NCI-H226 (cell line): ENCODE results near the gene EDA.

Source experiments
- DNase-seq: peaks from one replicate; pipeline ENCODE4 v3.0.0-alpha.2; 2015

The EDA gene

DNA sequence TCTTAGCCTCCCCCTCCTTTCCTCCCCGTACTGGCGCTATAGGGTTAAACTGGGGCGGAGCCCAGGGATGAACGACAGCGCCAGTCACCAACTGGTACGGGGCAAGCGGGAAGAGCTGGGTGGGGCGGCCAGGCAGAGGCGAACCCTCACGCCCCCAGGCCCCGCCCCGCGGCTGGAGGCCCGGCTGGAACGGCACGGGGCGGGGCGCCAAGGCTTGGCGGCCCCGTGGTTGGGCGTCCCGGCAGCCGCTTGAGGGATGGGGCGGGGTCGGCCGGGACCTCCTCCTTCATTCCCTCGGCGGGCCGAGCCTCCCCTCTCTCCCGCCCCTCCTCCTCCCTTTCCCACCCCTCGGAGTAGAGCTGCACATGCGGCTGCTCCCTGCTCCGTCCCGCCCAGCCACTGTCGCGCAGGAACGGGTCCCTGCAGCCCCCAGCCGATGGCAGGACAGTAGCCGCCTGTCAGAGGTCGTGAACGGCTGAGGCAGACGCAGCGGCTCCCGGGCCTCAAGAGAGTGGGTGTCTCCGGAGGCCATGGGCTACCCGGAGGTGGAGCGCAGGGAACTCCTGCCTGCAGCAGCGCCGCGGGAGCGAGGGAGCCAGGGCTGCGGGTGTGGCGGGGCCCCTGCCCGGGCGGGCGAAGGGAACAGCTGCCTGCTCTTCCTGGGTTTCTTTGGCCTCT lies at the start of gene EDA:
Gene EDA, plus strand, starts transcription at position 335 of the 678 bp plus-strand sequence.
- peak; percentile 77 for DNase-seq

DNA sequence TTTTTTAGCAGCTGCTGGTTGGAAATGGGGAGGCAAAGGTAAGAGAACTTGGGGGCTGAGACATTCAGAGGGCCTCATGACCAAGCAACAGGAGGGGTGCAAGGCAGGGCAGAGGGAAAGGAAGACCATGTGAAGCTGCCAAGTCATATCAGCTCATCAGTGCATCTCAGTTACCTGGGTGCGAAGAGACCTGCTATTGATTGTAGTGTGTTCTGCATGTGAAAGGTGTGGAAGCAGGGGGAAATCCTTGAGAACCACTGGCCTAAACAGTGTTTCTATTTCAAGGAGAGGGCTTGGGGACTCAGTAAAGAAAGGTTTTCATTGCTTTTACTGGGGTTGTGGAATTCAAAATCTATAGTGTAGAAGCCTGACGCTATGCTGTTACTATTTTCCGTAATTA lies 47.1 kb upstream of the EDA start:
- no peak for DNase-seq

DNA sequence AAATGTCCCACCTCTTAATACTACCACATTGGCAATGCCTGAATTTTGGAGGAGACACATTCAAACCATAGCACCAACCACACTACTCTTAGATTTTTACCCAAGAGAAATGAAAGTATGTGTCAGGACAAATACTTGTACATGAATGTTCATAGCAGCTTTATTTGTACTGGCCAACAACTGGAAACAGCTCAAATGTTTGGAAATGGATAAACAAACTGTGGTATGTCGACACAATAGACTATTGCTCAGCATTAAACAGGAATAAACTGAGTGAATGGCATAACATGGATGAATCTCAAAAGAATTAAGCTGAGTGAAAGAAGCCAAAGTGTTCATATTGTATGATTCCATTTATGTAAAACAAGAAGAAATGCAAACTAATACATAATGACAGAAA lies 18.5 kb upstream of the EDA start:
- no peak for DNase-seq

DNA sequence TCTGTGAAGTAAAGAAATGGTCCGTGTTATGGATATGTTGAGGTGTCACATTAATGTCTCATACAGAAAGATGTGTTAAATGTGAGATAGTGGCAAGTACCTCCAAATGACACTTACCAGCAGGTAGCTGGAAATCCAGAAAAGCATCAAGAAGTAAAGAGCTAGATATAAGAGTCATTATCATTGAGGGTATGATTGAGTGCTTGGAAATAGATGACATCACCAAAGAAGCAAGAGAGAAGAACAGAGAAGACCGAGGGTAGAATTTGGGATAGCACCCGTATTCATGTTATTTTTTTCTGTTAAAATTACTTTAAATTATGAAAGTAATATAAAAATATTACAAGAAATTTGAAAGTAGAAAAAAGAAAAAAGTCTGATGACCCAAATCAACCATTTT lies 15.7 kb upstream of the EDA start:
- DNase-seq = no peak

DNA sequence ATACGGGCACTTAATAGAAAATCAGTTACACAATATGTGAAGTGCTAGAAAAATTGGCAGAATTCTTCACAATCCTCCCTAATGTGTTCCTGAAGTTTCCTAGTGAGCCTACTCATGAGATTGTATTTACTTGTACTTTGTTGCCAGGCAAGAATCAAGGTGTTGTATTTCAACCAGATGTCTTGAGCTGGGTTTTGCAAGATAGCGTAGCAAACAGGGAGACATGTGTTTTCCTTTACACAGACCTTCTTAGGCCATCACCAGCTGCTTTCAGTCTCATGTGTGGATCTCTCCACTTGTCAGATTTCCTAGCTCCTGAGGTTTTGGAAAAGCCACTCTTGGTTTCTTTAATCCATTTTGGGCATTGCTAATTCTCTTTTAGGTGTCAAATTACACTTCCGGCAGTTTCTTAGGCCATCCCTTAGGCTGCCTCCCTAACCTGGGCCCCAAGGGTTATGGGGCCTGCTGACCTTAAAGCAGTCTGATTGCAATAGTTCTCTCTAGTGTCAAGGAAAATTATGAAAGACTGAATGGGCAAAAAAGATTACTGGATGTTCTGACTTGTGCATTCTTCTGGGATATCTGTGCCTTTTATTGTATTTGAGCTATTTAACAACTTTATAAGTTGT lies 12.2 kb upstream of the EDA start:
- no peak for DNase-seq

DNA sequence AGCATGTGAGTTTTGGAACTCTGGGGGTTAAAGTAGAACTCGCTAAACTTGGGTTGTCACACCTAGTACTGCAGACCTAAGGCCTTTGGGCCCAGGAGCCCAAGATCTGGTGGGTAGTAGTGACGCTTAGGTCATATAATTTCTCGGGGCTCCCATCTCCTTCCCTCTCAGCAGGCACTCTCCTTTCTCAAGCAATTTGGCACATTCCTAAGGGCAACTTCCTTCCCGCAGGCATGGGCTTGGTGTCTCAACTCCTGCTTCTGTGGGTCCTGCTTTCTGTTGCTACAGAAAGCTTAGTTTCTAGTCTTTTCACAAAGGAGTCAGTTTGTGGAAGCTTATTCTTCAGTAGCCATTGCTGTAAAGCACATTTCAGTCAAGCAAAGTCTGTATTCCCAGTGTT lies 10.4 kb upstream of the EDA start:
- no peak for DNase-seq

DNA sequence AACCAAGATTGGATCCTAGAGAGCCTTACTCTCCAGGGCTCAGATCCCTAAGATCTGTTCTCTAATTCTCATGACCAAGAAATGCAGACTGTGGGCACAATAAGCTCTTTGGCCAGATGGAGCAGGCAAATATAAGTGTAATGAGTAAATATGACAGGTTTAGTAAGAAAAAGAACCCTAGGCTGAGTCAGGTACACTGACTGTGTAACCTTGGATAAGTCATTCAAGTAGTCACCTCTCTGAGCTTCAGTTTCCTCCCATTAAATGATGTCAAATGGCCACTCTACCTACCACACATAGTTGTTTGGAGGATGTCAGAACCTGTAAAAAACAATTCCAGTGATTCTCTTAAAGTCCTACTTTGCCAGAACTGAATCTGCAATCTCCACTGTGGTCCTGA lies 8.3 kb upstream of the EDA start:
- no peak for DNase-seq

DNA sequence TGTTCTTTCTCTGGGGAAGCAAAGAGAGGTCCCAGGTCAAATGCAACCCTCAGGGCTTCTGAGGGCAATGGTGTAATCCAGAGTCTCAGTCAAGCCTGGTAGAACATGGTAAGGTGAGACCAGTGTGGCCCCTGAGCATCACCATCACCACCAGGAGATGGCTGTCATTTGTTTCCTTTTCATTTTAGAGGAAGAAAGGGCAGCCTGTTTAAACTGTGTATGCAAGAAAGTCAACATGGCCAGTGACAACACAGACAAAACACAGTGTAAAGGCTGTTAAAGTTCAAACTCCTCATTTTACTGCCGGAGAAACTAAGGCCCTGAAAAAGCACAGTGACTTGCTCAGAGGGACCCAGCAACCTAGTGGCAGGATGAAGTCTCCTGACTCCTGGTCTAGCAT lies 2.0 kb upstream of the EDA start:
- DNase-seq = no peak

DNA sequence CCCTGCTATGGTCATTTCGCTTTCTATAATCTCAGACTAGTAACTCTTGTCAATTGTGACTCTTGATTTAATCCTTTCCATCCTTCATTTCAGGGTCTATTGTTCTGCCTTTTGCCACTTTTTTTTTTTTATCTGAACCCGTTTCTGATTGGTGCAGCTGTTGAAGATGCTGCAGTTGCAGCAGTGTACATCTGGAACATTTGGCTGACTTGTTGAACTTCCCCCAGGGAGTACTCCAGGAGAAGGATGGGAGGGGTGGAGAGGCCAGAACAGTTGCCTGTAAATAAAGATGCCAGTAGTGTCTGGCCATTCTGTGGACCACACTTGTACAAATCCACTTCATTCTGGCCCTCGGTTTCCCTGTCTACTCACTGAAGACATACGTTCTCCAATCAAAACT lies 1.0 kb upstream of the EDA start:
- no peak for DNase-seq

DNA sequence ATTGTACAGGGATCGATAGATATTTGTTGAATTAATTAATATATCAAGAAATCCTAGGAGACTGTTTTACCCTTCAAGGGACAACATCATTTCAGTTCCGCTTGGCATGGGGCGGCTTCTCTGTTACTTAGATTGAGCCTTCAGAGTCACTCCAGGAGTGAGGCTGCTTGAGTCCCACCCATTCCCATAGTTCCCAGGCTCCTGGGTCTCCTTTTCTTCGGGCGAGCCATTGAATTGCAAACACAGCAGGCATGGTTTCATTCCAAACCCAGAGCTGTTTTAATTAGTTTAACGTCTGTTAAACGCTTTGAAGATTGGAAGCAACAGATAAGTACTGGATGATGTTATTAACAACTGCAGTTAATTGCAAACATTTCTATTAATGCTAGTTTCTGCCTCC lies 571 bp upstream of the EDA start:
- DNase-seq = no peak

DNA sequence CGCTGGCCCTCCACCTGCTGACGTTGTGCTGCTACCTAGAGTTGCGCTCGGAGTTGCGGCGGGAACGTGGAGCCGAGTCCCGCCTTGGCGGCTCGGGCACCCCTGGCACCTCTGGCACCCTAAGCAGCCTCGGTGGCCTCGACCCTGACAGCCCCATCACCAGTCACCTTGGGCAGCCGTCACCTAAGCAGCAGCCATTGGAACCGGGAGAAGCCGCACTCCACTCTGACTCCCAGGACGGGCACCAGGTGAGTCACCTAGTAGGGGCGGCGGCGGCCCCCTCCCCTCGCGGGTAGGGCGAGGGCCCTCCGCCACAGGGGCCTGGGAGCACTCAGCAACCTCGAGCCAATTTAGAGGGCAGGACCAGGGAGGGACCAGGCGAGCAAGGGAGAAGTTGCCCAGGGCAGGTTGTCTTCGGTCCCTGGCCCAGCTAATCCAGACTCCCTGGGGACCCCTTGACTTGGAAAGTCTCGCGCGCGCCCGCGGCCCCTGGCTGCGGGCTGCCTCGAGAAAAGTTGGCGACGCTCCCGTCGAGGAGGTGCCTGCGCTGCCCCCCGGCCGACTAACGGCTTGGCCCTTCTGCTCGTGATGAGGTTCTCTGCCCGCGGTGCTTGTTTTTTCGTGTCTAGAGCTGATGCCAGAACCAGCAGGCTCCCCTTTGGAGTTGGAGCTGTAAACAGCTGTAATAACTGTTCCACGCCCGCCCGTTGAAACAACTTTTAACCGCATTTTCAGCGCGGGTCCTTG lies 717 bp downstream of the EDA start:
- DNase-seq = no peak

DNA sequence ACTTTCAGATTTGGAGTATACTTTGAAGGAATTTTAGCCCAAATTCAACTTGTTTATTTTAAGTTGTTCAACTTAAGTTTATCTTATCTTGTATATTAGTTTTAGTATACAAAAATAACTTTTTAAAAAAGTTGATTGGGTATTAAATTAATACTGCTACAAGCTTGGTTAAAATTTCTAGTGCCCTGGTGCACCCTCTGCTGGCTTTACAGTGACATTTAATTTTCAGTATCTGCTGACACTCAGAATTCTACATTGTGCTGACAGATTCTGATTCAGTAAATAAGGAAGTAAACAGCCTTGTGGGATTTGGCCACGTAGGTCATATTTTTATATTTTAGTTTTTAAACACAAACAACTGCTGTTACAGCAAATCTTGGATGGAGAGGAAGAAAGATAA lies 2.9 kb downstream of the EDA start:
- no peak for DNase-seq

DNA sequence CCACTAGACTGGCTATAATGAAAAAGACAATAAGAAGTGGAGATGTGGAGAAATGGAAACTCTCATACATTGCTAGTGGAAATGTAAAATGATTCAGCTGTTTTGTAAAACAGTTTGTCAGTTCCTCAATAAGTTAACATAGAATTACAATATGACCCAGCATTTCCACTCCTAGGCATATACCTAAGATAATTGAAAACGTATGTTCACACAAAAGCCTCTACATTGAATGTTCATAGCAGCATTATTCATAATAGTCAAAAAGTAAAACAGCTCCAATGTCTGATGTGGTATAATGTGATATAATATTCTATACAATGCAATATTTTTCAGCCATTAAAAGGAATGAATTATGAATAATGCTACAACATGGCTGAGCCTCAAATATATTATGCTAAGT lies 10.2 kb downstream of the EDA start:
- no peak for DNase-seq

DNA sequence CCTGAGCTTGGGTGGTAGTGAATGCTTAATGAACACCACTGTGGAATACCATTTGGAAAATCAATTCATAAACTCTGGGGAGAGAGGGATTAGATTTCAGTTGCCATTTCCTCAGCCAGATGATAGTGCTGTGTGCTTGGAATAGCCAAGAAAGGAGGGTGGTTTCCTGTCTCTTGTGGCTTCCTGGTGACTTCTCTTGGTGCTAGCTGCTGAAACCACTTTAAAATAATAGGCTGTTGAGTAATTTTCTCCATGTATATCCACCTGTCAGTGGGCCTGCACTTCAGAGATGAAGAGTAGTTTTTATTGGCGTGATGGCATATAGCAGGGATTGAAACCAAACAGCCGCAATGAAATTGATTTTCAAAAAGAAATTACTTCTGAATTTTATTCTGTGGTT lies 11.8 kb downstream of the EDA start:
- no peak for DNase-seq

DNA sequence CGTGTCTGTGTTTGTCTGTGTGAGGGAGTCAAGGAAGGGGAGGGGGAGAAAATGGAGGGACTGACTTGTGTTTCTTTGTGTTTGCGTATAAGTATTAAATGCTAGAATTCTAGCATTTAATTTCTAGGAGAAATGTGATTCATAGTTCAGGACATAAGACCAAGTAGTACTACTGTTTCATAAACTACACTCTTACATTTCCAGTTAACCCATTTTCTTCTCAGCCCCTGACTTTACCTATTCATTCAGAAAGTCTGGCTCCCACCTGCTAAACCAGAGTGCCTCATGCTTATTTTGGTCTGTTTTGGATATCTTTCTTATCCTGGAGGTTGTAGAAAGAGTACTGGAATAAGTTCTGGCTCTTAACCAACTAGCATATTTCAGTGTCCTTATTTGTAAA lies 14.2 kb downstream of the EDA start:
- DNase-seq = no peak

DNA sequence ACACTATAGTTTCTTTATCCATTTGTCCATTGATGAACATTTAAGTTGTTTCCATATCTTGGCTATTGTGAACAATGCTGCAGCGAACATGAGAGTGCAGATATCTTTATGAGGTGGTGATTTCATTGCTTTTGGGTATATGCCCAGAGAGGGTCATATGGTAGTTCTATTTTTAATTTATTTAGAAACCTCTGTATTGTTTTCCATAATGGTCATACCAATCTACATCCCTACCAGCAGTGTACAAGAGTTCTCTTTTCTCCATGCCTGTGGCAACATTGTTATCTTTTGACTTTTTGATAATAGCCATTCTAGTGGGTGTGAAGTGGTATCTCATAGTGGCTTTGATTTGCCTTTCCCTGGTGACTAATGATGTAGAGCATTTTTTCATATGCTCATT lies 48.8 kb downstream of the EDA start:
- peak; percentile 46 for DNase-seq

DNA sequence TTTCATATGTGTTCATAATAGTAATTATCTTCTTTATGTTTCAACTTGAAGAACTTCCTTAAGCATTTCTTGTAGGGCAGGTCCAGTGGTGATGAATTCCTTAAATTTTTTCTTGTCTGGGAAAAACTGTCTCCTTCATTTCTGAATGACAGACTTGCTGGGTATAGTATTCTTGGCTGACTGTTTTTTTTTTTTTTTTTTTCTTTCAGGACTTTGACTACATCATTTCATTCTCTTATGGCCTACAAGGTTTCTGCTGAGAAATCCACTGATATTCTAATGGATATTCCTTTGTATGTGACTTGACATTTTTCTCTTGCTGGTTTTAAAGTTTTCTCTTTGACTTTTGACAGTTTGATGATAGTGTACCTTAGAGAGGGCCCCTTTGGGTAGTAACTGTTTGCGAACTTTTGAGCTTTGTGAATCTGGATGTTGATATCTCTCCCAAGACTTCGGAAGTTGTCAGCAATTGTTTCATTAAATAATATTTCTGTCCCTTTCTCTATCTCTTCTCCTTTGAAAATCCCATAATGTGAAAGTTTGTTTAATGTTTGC lies 54.2 kb downstream of the EDA start:
- no peak for DNase-seq

DNA sequence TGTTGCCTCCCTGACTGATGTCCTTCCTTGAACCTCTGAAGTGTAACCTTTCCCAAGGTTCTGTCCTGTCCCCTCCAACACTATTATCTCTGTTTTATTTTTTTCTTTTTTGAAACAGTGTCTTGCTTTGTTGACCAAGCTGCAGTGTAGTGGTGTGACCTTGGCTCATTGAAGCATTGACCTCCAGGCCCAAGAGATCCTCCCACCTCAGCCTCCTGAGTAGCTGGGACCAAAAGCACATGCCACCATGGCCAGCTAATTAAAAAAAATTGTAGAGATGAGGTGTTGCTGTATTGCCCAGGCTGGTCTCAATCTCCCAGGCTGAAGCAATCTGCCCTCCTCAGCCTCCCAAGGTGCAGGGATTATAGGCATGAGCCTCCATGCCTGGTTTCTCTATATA lies 59.0 kb downstream of the EDA start:
- DNase-seq = no peak

DNA sequence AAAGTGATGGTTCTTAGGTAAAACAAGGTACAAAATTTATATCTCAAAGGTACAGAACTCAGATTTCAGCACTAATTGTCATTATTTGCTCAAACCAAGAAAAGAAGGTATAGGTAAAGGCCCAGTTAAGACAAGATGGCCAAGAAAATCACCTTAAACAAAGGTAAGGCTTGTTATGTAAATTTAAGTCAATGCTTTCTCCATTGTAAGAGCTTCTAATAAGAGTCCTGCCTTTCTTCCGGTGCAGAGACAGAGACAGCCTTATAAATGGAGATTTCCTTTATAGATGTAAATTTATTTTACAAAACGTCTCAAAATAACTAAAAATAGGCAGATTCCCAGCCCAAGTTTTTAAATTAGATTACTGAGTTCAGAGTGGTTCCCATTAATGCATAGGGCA lies 89.9 kb downstream of the EDA start:
- no peak for DNase-seq

DNA sequence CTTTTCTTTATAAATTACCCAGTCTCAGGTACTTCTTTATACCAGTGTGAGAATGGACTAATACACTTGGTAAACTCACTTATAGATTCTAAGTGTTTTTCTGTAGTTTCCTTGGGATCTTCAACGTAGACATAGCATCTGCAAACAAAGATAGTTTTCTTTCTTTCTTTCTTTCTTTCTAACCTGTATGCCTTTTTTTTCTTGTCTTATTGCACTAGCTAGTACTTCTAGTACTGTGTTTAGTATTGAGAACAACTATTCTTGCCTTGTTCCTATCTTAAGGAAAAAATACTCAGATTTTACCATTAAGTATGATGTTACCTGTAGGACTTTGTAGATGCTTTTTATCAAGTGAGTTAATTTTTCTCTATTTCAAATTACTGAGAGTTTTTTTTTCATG lies 102.2 kb downstream of the EDA start:
- DNase-seq = no peak

DNA sequence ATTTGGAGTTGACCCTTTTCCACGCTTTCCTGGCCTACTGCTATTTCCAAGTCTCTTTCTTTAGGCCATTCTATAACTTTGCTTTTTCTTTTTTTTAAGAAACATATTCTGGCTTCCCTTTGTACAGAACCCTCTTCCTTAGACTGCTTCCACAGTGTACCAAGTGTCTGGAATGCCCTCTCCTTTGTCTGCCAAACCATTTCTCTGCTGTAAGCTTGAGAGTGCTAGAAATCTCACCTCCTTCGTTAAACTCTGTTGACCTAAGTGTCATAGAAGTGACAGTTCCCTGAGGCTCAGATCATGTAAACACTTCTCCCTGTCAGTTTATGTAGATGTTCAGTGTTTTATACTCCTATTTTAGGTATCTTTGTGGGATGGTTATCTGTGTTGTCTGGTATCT lies 108.4 kb downstream of the EDA start:
- DNase-seq = no peak

DNA sequence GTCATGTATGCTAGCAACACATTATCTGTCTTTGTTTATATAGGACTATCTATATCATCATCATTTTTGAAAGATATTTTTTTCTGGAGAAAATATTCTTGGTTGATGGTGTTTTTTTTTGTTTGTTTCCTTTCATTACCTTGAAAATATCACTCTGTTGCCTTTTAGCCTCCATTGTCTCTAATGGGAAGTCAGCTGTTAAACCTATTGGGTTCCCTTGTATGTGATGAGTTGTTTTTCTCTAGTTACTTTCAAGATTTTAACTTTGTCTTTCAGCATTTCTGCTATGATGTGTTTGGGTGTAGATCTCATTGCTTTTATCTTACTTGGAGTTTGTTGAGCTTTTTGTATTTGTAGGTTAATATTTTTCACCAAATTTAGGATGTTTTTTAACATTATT lies 124.4 kb downstream of the EDA start:
- DNase-seq = no peak

DNA sequence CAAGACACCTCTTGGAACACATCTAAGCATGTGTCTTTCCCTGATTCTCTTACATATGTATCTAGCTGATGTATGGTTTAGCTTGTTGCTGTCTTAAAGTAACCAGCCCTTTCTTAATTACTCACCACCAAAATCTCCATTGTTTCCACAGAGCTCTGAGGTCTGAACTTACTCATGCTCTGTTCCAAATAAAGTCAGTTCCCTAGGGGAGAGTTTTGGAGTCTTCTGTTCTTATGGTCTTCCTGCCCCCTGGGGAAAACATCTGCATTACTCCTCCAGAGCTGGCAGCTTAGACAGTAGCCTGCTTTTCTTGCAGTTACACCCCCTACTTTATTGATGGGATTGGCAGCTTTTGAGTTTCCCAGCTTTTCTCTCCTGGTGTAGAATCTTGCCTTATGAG lies 125.8 kb downstream of the EDA start:
- DNase-seq = no peak

DNA sequence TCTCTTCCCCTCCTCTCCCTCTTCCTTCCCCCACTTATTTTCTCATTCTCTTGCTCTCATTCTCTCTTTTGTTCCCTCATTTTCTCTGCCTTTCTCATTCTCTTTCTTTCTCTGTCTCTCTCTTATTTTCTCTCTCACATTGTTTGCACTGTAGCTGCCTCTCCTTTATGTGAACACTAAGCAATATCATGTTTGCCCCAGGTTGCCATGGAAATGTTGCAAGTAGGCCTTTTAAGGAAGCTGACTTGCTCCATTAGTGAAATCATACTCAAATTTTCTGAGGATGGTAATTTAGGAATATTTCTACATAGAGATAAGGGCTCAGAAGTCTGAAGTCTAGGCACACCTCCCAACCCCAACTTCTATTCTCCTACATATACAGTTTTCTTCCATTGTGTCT lies 130.1 kb downstream of the EDA start:
- no peak for DNase-seq
